Adipocyte (in vitro differentiated cells): ENCODE results near the gene CISTR.
A peak's percentile ranks its signal among the peaks of the same experiment; 100 is the strongest.
"Not testable (repeated sequence)": the region's sequence is repeated elsewhere in the genome, so short reads cannot be mapped to it uniquely, and the experiment has no call there.

Experiments used
- DNase-seq: peaks from one replicate; pipeline ENCODE4 v3.0.0-alpha.2; 2015; ENCODE audit warnings: low read depth
- H3K27me3 ChIP-seq: replicated peaks from 2 replicates; pipeline ENCODE4 v1.7.0; 2013; ENCODE audit warnings: mild to moderate bottlenecking, low read length, moderate library complexity; ENCODE audit not compliant: control insufficient read depth, insufficient read depth
- H3K36me3 ChIP-seq: 2 replicates; pipeline ENCODE4 v1.7.0; 2013; ENCODE audit warnings: low read length, mild to moderate bottlenecking, moderate library complexity; ENCODE audit not compliant: control insufficient read depth, insufficient read depth, severe bottlenecking
- H3K4me1 ChIP-seq: 2 replicates; pipeline ENCODE4 v1.7.0; 2013; ENCODE audit warnings: mild to moderate bottlenecking, low read length, moderate library complexity; ENCODE audit not compliant: control insufficient read depth, insufficient read depth
- H3K4me3 ChIP-seq: 2 replicates; pipeline ENCODE4 v1.7.0; 2013; ENCODE audit warnings: mild to moderate bottlenecking, low read length, moderate library complexity
- H3K9ac ChIP-seq: 2 replicates; pipeline ENCODE4 v1.7.0; 2013; ENCODE audit warnings: mild to moderate bottlenecking, low read length, moderate library complexity
- H3K9me3 ChIP-seq: 2 replicates; pipeline ENCODE4 v1.7.0; 2013; ENCODE audit warnings: mild to moderate bottlenecking, low read length, moderate library complexity; ENCODE audit not compliant: control insufficient read depth

The CISTR gene

DNA sequence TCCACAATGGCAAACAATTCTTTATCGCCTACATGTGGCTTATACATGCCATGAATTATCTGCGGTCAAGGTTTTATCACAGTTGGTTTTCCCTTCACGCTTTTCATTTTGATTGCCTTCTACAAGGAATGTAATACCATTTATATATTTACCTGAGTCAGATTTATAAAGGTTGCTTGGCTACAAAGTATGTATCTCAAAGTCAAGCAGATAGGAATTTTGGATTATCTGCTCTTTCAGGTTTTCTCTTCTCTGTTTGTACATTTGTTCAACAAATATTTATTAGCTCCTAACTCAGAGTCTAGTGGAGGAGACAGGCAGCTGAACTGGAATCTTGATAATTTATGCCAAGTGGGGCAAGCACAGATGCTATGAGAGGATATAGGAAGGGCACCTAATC is 28.5 kb upstream of the CISTR start:
- Histone ChIP-seq H3K27me3 (peaks cover 40% of the 10 kb centered on the region), H3K36me3 (no peaks in the 10 kb centered on the region), H3K9ac (no peak overlapping the region), H3K4me3 (no peak overlapping the region), H3K4me1 (peaks cover 35% of the 10 kb centered on the region), H3K9me3 (peaks cover 4% of the 10 kb centered on the region)
- no peak for DNase-seq

DNA sequence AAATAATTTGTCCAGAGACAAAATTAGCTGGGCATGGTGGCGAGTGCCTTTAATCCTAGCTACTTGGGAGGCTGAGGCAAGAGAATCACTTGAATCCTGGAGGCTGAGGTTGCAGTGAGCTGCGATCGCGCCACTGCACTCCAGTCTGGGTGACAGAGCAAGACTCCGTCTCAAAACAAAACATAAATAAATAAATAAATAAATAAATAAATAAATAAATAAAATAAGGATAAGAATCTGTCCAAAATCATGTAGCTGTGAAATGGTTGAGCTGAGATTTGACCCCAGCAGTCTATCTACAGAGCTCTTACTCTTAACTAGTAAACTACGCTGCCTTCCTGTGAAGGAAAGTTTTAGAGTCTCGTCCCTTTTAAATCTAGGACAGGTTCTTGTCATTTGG is 27.9 kb upstream of the CISTR start:
- H3K9me3 ChIP-seq, H3K36me3 ChIP-seq, DNase-seq, H3K4me3 ChIP-seq, H3K9ac ChIP-seq: not testable (repeated sequence)
- H3K4me1 ChIP-seq: peaks cover 38% of the 10 kb centered on the region
- H3K27me3 ChIP-seq: peaks cover 40% of the 10 kb centered on the region

DNA sequence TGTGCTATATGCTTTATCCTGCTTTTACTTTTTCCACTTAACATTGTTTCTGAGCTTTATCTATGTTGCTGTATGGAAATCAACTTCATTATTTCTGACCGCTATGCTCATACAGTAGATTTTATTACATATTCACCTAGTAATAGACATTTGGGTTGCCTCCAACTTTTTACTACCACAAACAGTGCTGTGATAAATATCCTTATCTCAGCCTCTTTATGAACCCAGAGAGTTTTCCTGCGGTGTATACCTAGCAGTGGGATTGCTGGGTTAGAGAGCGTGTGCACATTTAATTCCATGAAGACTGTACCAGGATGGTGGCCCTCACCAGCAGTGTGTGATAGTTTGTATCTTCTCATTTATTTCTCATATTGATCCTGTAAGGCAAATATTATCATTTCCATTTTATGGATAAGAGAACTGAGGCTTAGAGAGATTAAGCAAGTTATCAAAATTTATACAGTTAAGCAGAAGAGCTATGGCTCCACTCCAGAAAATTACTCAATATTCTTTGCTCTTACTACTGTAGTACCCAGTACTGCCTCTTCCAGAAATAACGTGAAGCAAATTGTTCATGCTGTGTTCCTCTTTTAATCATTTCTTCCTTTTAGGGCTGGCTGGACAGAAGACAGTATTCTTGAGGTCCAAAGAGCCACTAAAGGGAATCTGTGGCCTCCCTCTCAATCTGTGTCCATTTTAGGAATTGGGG is 26.3 kb upstream of the CISTR start:
- Histone ChIP-seq H3K4me3 (no peak overlapping the region), H3K9ac (no peak overlapping the region), H3K4me1 (peaks cover 38% of the 10 kb centered on the region), H3K36me3 (no peaks in the 10 kb centered on the region), H3K27me3 (peaks cover 31% of the 10 kb centered on the region), H3K9me3 (peaks cover 4% of the 10 kb centered on the region)
- no peak for DNase-seq

DNA sequence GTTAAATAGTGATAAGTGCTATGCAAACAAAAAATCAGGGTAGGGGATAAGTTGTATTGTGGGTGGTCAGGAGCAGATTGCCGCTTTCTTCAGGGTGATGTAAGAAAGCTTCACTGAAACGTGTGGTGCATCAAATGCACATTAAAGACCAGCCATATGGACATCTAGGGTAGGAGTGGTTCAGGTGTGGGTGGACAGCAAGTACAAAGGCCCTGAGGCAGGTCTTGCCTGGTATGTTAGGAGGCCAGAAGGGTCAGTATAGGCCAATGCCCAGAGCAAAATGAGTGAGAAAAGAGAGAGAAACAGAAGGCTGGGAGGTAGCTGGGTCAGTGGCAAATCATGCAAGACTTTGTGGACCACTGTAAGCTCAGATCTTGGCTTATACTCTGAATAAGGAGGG is 25.6 kb upstream of the CISTR start:
- H3K4me3 ChIP-seq: no peak overlapping the region
- peaks cover 1% of the 10 kb centered on the region for H3K9me3 ChIP-seq
- peaks cover 38% of the 10 kb centered on the region for H3K4me1 ChIP-seq
- peaks cover 24% of the 10 kb centered on the region for H3K27me3 ChIP-seq
- H3K36me3 ChIP-seq: no peaks in the 10 kb centered on the region
- no peak overlapping the region for H3K9ac ChIP-seq
- DNase-seq: no peak

DNA sequence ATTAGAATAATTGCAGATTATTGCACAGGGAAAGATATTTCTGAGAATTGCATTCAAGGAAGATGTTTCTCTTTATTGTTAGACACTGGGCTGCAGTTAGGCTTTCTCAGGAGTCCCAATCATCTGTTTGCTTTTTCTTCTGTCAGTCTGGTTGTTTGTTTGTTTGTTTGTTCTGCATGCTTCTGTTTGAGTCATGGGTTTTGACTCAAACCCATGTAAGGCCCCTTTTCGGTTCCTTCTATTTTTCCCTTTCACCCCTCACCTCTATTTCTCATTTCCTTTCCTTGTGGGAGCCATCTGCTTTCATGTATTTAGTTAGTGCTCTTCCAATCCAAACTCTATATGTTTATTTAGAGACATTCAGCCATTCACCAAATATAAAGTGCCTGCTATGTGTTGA is 25.1 kb upstream of the CISTR start:
- peak overlapping the region; percentile 53 for H3K9ac ChIP-seq
- peaks cover 19% of the 10 kb centered on the region for H3K27me3 ChIP-seq
- H3K9me3 ChIP-seq: no peaks in the 10 kb centered on the region
- DNase-seq: no peak
- H3K36me3 ChIP-seq: no peaks in the 10 kb centered on the region
- H3K4me1 ChIP-seq: peaks cover 41% of the 10 kb centered on the region
- H3K4me3 ChIP-seq: no peak overlapping the region

DNA sequence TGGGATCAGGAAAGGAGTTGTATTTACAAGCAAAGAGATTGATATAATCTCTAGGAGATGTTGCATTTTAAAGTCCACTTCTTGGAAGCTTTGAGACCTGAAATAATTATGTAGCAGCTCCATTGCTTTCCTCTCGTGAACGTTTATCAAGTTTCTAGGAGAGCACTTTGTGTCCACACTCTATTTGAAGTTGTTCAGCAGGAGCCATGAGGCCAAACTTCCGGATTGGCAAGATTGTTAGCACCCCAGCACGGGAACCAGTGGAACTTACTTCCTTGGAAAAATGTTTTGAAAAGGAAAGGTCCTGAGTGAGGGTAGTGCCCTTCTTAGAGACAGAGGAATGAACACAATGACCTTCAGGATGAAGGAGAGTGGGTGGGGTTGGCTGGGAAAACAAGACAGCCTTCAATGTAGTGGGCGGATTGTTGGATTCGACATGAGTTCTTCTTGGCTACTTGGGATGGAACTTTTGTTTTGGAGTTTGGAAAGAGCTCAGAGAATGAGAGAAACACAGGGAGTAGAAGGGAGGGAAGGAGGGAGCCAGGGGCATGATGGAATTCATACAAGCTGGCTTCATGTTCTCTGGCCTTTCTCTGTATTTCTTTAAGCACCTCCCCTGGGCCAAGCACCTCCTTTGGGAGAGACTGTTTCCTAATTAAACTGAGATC is 23.8 kb upstream of the CISTR start:
- no peak for DNase-seq
- Histone ChIP-seq H3K4me1 (peaks cover 52% of the 10 kb centered on the region), H3K36me3 (no peaks in the 10 kb centered on the region), H3K27me3 (peaks cover 6% of the 10 kb centered on the region), H3K9me3 (no peaks in the 10 kb centered on the region), H3K9ac (peak overlapping the region; percentile 53), H3K4me3 (peak overlapping the region; percentile 31)

DNA sequence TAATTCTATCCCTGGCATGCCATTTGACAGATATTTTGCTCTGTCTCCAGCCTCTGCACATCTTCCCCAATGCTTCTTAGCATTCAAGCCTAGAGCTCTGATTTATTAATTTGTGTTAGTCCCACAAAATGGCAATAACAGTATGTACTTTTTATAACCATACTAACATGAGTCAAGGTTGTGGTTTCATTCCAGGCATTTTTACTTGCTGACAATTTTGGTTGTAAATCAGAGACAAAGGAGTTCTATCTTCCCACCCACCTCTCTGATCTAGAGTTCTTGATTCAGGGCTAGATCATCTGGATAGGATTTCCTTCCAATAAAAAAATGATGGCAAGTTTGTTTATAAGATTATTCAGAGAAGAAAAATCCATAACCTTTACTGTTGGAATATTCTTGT is 18.5 kb upstream of the CISTR start:
- H3K27me3 ChIP-seq: no peaks in the 10 kb centered on the region
- H3K4me1 ChIP-seq: peaks cover 36% of the 10 kb centered on the region
- H3K9me3 ChIP-seq: no peaks in the 10 kb centered on the region
- H3K36me3 ChIP-seq: no peaks in the 10 kb centered on the region
- peak overlapping the region; percentile 24 for H3K4me3 ChIP-seq
- peak overlapping the region; percentile 73 for H3K9ac ChIP-seq
- peak; percentile 67 for DNase-seq

DNA sequence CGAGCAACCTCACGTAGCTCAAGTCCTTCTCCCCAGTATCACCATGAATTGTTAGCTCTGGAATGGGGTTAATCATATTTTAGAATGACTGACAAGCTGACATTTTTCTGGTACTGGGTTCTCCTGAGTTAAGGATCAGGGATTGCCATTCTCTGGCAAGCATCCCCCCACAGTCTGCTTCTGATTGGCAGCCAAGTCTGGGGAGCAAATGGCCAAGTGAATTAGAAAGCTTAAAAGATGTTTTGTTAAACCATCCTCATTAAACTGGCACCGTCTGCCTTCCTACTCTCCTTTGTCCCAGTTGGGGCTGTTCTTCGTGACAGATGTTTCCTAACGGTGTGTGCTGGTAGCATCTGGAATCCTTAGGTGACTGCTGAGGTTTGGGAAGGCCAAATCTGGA is 17.2 kb upstream of the CISTR start:
- H3K27me3 ChIP-seq: no peaks in the 10 kb centered on the region
- H3K9ac ChIP-seq: peak overlapping the region; percentile 72
- DNase-seq: no peak
- peaks cover 33% of the 10 kb centered on the region for H3K4me1 ChIP-seq
- no peaks in the 10 kb centered on the region for H3K9me3 ChIP-seq
- H3K4me3 ChIP-seq: peak overlapping the region; percentile 53
- no peaks in the 10 kb centered on the region for H3K36me3 ChIP-seq

DNA sequence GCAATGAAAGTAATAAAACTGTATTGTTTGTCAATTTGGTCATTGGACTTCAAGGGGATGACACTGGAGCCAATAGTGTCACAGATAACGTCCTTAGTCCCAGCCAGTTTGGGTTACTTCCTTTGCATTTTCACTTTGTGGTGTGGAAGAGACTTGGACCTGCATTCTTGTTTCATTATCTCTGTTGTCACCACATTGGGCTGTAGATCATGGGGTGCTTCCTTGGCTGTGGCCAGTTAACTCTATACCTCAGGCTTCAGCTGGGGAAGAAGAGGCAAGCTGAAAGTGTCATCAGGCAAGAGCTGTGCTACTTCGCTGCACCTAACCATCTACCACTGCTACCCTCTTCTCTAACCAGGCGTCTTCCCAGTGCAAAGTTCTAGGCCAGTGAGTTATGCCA is 15.1 kb upstream of the CISTR start:
- no peak overlapping the region for H3K9ac ChIP-seq
- H3K4me3 ChIP-seq: no peak overlapping the region
- H3K36me3 ChIP-seq: no peaks in the 10 kb centered on the region
- no peaks in the 10 kb centered on the region for H3K9me3 ChIP-seq
- DNase-seq: no peak
- H3K27me3 ChIP-seq: peaks cover 13% of the 10 kb centered on the region
- peaks cover 30% of the 10 kb centered on the region for H3K4me1 ChIP-seq

DNA sequence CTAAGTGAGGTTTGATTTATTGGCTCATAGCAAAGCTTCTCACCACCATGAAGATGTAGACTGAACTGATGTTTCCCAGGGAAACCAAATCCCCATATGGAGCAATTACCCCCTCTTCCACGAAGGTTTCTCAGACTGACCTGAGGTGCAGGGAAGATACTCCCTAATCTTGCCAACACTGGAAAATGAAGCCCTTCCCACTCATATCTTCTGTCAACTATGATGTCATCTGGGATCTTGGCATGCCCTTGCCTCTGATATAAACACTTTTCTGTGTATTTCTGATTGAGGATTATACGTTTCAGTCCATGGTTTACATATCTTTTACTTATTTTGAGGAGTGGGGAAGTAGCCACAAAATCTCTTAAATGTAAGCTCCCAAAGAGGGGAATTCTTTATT is 14.1 kb upstream of the CISTR start:
- no peak overlapping the region for H3K4me3 ChIP-seq
- no peaks in the 10 kb centered on the region for H3K9me3 ChIP-seq
- H3K36me3 ChIP-seq: no peaks in the 10 kb centered on the region
- DNase-seq: no peak
- H3K4me1 ChIP-seq: peaks cover 22% of the 10 kb centered on the region
- peaks cover 20% of the 10 kb centered on the region for H3K27me3 ChIP-seq
- no peak overlapping the region for H3K9ac ChIP-seq

DNA sequence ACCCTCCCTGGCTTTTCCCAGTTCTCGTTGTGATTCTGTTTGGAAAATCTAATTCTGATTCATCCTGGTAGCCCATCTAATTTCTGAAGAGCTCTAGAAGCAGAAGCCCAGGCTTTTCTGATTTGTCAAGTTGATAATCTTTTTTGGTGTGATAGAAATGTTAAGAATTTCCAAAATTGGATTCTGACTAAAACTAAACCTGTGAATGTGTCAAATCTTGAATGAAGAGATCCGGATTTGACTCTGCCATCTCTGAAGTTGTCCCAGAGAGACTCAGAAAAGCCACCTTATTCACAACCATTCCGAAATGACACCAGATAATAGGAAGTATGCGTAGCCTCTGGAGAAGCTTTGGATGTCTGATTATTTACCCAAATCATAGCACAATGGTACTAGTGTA is 12.8 kb upstream of the CISTR start:
- peaks cover 29% of the 10 kb centered on the region for H3K27me3 ChIP-seq
- no peak overlapping the region for H3K4me3 ChIP-seq
- H3K4me1 ChIP-seq: peaks cover 15% of the 10 kb centered on the region
- no peaks in the 10 kb centered on the region for H3K9me3 ChIP-seq
- no peak overlapping the region for H3K9ac ChIP-seq
- no peaks in the 10 kb centered on the region for H3K36me3 ChIP-seq
- no peak for DNase-seq
